GM21528 (cell line): ENCODE results near the gene CDK16.

Experiments
- ATAC-seq: cut with Tn5 transposase; IDR thresholded peaks from one replicate; pipeline ENCODE4 v1.9.1; 2021; ENCODE audit warnings: mild to moderate bottlenecking, moderate library complexity; ENCODE audit not compliant: unreplicated experiment, low FRiP score

The CDK16 gene

DNA sequence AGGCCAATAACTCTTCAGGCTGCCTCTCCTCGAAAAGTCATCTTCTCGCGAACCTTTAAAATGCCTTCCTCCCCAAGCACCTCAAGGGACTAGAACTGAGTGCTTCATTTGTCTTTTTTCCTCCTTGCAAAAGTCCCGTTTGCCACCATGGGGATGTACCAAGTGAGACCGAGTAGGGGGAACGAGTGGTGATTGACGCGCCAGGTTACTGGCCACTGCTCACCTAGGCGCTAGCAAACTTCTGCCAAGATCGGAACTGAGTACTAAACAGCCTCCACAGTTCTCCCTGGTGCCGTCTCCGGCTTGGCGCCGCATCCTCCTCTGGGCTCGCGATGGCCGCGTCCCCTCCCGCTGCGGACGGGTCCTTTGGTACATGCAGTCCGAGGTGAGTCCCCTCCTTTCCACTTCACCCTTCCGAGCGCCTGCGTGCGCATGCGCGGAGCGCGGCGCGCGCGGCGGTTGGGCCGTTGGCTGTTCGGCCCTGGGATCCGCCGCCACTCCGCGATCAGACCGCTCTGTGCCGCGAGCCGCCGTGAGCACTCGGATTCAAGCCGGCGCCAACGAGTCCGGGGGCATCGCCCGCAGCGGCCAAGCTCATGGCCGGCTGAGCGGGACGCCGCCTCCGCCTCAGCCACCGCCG is at the start of gene CDK16:
CDK16 (plus strand) TSS at position 402 of the 640 bp plus-strand sequence. CDS start 4,877 bp downstream, outside the sequence.
- peak; percentile 45 for ATAC-seq

DNA sequence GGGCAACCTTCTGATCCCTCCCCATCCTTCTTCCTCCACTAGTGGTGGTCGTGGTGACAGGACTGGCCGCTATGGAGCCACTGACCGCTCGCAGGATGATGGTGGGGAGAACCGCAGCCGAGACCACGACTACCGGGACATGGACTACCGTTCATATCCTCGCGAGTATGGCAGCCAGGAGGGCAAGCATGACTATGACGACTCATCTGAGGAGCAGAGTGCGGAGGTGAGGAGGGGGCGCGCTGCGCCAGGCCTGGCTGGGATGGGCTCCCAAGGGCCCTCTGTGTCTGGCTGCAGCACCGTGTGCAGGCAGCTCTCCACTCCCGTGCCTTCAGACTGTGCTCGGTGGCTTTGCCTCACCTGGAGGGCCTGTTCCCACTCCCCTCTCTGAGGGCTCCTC is 49.2 kb upstream of the CDK16 start:
- no peak for ATAC-seq

DNA sequence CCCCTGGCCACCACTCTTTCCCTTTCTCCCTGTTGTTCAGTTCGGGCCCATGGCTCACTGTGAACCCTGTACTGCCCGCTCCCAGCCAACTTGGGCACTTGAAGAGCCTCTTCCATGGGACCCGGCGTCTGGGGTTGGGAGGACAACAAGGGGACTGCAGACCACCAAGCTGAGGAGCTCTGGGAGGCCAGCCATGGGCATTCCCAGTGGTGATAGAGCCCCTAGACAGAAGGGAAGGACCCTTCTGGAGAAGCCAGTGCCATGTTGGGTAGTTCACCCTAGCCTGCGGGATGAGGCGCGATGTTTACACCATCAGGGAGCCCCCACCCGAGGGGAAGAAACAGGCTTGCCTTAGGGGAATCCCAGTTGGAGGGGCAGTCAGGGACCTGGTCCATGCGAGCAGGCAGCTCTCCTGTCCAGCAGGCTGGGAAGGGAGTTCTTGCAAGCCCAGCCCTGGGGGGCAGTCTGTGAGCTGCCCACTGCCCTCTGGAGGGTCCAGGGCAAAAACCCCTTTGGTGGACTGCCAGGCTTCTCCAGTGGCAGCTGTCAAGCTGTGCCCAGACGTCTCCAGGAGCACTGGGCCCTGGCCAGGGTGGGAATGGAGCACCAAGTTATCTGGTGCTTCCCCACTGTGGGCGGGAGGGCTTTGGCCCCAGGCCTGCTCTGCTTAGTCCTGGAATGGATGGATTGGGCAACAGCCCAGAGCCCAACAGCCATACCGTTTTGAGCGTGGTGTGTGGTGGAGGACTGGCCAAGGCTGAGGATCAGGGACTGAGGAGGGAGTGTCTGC is 48.6 kb upstream of the CDK16 start:
- ATAC-seq: no peak

DNA sequence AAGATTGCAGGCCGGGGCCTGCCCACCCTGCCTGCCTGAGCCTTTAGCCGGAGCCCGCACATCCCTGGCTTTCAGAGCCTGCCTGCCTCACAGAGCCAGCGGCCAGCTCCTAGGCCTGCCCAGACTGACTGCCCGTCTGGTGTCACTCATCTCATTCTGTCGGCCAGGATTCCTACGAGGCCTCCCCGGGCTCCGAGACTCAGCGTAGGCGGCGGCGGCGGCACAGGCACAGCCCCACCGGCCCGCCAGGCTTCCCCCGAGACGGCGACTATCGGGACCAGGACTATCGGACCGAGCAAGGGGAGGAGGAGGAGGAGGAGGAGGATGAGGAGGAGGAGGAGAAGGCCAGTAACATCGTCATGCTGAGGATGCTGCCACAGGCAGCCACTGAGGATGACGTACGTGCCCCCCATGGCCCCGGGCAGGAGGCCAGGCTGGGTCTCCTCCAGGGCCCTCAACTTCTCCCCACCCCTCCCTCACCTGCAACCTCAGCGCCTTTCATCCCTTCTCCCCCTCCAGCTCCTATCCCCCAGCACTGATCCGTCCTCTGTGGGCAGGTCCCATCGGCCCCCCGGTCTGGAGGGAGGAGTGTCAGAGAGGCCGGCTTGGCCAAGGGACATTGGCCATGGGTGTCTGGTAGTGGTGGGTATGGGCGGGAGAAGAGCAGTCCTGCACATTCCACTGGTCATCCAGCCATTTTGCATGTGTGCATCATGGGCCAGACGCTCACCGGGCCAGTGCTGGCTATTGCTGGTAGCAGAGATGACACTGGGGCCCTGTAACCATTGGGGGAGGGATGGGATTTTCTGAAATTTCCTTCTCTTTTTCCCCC is 47.4 kb upstream of the CDK16 start:
- no peak for ATAC-seq

DNA sequence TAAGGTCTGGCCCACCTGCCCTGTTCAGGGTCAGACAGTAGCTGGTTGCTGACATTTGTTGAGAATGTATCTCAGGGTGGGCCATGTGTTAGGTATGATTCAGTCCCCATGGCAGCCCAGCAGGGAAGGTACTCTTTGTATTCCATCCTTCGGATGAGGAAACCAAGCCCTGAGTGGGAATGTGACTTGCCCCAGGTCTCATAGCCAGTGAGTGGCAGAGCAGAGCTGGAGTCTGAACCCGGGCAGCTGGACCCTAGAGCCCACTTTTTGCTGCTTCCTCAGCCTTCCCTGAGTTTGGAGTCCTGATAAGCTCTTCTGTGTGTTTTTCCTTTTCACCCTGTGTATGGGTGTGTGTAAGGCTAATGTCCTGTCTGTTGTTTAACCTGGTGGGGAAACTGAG is 46.5 kb upstream of the CDK16 start:
- ATAC-seq: no peak

- no peak for ATAC-seq
These were observed 45.9 kb upstream of the CDK16 start for GRCh38 chrX:47172549-47172948.

GRCh38 chrX:47172971-47173792 is 45.3 kb upstream of the CDK16 start:
- no peak for ATAC-seq

GRCh38 chrX:47174376-47174775 is 44.1 kb upstream of the CDK16 start:
- ATAC-seq: no peak

GRCh38 chrX:47174846-47175587 is 43.5 kb upstream of the CDK16 start:
- no peak for ATAC-seq

DNA sequence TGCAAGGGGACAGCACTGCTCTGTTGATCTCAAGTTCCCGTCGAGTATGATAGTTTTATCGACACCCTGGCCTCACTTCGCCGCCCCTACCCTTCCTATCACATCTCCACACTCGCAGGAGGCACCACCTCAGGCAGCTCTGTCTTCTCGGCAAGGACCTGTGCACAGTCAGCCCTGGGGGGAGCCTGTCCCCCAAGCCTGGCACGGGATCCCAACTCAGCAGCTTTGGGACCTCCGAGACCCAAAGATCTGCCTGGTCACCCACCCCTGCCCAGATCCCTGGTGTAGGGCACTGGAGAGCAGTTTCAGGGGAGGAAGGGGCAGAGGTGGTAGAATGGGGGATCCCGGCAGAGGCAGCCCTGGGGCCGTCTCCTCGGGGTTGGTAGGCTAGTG is 42.9 kb upstream of the CDK16 start:
- ATAC-seq: no peak

GRCh38 chrX:47176101-47176740 is 42.3 kb upstream of the CDK16 start:
- ATAC-seq: no peak

GRCh38 chrX:47177079-47177478 is 41.4 kb upstream of the CDK16 start:
- no peak for ATAC-seq

- no peak for ATAC-seq
These were observed 40.1 kb upstream of the CDK16 start for GRCh38 chrX:47178337-47178736.

DNA sequence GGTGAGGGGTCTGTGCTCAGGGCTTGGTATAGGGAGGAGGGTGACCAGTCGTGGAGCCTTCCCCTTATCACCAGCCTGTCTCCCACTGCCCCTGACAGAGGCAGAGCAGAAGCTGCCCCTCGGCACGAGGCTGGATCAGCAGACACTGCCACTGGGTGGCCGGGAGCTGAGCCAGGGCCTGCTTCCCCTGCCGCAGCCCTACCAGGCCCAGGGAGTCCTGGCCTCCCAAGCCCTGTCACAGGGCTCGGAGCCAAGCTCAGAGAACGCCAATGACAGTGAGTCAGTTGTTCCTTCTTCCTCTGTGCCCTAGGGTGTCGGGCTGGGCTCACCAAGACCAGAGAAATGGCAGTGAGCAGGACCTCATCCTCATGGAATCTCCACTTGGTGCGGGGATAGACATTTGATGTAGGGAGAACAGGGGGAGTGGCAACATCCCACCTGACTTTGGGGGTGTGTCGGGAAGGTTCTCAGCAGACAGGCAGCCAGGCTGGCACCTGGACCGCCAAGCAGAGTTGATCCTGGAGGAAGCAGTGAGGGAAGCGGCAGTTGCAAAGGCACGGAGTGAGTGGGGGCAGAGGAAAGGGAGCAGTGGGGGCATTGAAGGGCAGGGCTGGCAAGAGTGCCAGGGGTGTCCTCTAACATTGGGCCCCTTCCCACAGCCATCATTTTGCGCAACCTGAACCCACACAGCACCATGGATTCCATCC is 39.1 kb upstream of the CDK16 start:
- ATAC-seq: no peak

DNA sequence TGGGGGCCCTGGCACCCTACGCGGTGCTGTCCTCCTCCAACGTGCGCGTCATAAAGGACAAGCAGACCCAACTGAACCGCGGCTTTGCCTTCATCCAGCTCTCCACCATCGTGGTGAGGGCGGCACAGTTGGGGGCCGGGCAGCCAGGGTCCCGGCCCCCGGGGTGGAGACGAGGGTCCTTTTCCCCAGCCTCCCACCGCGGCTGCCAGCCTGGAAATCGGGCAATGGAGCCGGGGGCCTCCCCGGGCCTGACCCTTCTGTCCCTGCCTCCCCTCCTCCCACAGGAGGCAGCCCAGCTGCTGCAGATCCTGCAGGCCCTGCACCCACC is 38.6 kb upstream of the CDK16 start:
- no peak for ATAC-seq

DNA sequence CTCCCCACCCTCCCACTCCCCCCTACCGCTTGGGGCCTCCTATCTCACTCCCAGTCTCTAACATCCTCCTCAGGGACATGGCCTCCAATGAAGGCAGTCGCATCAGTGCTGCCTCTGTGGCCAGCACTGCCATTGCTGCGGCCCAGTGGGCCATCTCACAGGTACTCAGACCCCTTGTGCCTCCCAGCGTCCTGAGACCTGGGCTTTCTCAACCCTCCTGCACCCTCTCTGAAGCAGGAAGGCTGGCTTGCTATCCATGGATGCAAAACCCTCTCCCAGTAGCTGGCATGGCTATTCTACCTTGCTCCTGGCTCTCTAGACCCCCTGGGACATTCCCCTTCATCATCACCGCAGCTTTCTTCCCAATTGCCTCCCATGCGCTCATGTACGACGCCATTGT is 38.1 kb upstream of the CDK16 start:
- no peak for ATAC-seq

DNA sequence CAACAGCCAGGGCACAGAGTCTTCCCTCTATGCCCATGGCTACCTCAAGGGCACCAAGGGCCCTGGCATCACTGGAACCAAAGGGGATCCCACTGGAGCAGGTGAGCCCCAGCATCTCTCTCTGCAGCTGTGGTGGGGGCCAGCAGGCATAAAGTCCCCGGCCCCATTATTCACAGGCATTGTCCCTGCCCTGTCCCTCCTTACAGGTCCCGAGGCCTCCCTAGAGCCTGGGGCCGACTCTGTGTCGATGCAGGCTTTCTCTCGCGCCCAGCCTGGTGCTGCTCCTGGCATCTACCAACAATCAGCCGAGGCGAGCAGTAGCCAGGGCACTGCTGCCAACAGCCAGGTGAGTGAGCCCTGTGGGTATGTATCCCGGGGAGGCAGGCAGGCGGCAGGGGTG is 37.2 kb upstream of the CDK16 start:
- ATAC-seq: no peak

DNA sequence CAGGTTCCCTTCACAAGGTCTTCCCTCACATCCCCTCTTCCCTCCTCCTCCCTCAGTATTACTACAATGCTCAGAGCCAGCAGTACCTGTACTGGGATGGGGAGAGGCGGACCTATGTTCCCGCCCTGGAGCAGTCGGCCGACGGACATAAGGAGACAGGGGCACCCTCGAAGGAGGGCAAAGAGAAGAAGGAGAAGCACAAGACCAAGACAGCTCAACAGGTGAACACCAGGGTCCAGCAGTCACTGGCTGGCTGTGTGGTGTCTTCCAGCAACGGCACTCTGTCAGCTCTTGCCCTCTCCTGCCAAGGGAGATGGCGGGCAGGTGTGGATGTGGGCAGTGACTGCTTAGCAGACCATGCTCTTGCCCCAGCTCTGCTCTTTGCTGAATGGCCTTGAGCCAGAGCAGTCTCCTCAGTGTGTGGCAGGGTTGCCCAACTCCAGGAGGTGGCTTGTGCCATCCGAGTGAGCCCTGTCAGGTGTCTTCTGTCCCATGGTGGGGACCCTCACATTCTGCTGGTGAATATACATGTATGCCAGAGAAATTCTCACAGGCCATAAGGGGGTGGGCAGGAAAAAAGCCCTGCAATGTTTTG is 36.3 kb upstream of the CDK16 start:
- no peak for ATAC-seq
